Measurements from ENCODE around the gene SLC16A3.

The SLC16A3 gene

GRCh38 chr17:82186221-82186620 is 42.6 kb upstream of the SLC16A3 start:
- TF ChIP-seq POLR2AphosphoS5 (IDR thresholded peaks at IDR 0.05; ENCODE audit: low read depth, low read length): no peak
- no peak for TF ChIP-seq SIN3A (IDR thresholded peaks at IDR 0.05; ENCODE audit: borderline replicate concordance, insufficient read depth, low read length)
- no peak for TF ChIP-seq TAF1 (IDR thresholded peaks at IDR 0.05; ENCODE audit: borderline replicate concordance, insufficient read depth, low read length)

DNA sequence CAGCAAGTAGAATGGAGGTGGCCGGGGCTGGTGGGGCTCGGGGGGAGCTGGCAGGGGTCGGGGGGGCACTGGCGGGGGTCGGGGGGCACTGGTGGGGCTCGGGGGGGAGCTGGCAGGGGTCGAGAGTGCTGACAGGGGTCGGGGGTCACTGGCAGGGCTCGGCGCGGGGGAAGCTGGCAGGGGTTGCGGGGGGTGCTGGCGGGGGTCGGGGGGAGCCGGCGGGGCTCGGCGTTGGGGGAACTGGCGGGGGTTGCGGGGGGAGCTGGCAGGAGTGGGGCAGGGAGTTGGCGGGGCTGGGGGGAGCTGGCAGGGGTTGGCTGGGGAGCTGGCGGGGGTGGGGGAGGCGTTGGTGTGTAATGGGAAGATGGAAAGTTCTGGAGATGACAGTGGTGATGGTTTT is 41.3 kb upstream of the SLC16A3 start:
- no peak for TF ChIP-seq POLR2AphosphoS5 (IDR thresholded peaks at IDR 0.05; ENCODE audit: low read depth, low read length)
- TF ChIP-seq, protein P1, sequence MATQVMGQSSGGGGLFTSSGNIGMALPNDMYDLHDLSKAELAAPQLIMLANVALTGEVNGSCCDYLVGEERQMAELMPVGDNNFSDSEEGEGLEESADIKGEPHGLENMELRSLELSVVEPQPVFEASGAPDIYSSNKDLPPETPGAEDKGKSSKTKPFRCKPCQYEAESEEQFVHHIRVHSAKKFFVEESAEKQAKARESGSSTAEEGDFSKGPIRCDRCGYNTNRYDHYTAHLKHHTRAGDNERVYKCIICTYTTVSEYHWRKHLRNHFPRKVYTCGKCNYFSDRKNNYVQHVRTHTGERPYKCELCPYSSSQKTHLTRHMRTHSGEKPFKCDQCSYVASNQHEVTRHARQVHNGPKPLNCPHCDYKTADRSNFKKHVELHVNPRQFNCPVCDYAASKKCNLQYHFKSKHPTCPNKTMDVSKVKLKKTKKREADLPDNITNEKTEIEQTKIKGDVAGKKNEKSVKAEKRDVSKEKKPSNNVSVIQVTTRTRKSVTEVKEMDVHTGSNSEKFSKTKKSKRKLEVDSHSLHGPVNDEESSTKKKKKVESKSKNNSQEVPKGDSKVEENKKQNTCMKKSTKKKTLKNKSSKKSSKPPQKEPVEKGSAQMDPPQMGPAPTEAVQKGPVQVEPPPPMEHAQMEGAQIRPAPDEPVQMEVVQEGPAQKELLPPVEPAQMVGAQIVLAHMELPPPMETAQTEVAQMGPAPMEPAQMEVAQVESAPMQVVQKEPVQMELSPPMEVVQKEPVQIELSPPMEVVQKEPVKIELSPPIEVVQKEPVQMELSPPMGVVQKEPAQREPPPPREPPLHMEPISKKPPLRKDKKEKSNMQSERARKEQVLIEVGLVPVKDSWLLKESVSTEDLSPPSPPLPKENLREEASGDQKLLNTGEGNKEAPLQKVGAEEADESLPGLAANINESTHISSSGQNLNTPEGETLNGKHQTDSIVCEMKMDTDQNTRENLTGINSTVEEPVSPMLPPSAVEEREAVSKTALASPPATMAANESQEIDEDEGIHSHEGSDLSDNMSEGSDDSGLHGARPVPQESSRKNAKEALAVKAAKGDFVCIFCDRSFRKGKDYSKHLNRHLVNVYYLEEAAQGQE (IDR thresholded peaks at IDR 0.05; ENCODE audit: insufficient read depth in 1 of 2, low read depth in 2 of 2, low read length in 2 of 2): no peak
- no peak for TF ChIP-seq FOXP2 (optimal IDR thresholded peaks at IDR 0.05; ENCODE audit: borderline replicate concordance, extremely low read depth, extremely low read length, insufficient read depth)
- TF ChIP-seq SIN3A (IDR thresholded peaks at IDR 0.05; ENCODE audit: borderline replicate concordance, insufficient read depth, low read length): no peak
- no peak for TF ChIP-seq TAF1 (IDR thresholded peaks at IDR 0.05; ENCODE audit: borderline replicate concordance, insufficient read depth, low read length)

- no peak for TF ChIP-seq POLR2AphosphoS5 (IDR thresholded peaks at IDR 0.05; ENCODE audit: low read depth, low read length)
- TF ChIP-seq SIN3A (IDR thresholded peaks at IDR 0.05; ENCODE audit: borderline replicate concordance, insufficient read depth, low read length): no peak
- TF ChIP-seq, protein P1 (IDR thresholded peaks at IDR 0.05; ENCODE audit: insufficient read depth in 1 of 2, low read depth in 2 of 2, low read length in 2 of 2): no peak
- no peak for TF ChIP-seq FOXP2 (optimal IDR thresholded peaks at IDR 0.05; ENCODE audit: borderline replicate concordance, extremely low read depth, extremely low read length, insufficient read depth)
- TF ChIP-seq TAF1 (IDR thresholded peaks at IDR 0.05; ENCODE audit: borderline replicate concordance, insufficient read depth, low read length): no peak
Observed at GRCh38 chr17:82188001-82188961, 40.6 kb upstream of the SLC16A3 start.

DNA sequence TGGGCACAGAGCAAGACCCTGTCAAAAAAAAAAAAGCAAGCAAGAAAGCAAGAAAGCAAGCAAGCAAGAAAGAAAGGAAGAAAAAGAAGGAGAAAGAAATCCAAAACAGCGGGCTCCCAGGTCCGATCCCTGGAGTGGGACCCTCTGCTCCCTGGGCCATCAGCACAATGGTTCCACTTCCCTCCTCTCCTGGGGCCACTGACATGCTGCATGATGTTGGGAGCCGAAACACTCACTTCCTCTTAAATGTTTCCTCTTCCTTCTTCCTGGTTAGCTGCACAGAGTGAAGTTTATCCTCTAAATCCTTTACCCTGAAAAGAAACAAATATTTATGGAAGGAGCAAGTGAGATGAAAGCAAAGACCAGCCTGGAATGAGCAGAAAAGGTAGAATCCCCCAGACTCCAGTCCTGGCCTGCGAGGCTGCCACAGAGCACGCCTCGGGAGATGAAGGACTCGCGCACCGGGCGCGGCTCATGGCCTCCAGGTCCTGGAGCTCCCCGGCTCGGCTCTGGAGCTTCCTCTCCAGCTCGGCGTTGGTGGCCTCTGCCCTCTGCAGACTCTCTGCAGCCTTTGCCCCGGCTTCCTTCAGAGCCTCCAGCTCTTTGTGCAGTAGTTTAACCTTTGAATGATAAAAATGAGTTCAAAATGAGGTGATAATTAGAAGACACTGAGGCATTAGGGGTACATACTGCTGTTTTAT is 35.2 kb upstream of the SLC16A3 start:
- TF ChIP-seq FOXP2 (optimal IDR thresholded peaks at IDR 0.05; ENCODE audit: borderline replicate concordance, extremely low read depth, extremely low read length, insufficient read depth) (no peak), TAF1 (IDR thresholded peaks at IDR 0.05; ENCODE audit: borderline replicate concordance, insufficient read depth, low read length) (no peak), SIN3A (IDR thresholded peaks at IDR 0.05; ENCODE audit: borderline replicate concordance, insufficient read depth, low read length) (no peak), POLR2AphosphoS5 (IDR thresholded peaks at IDR 0.05; ENCODE audit: low read depth, low read length) (no peak)
- TF ChIP-seq, protein P1 (IDR thresholded peaks at IDR 0.05; ENCODE audit: insufficient read depth in 1 of 2, low read depth in 2 of 2, low read length in 2 of 2): no peak

- no peak for TF ChIP-seq POLR2AphosphoS5 (IDR thresholded peaks at IDR 0.05; ENCODE audit: low read depth, low read length)
- TF ChIP-seq FOXP2 (optimal IDR thresholded peaks at IDR 0.05; ENCODE audit: borderline replicate concordance, extremely low read depth, extremely low read length, insufficient read depth): no peak
- TF ChIP-seq, protein P1 (IDR thresholded peaks at IDR 0.05; ENCODE audit: insufficient read depth in 1 of 2, low read depth in 2 of 2, low read length in 2 of 2): no peak
- TF ChIP-seq TAF1 (IDR thresholded peaks at IDR 0.05; ENCODE audit: borderline replicate concordance, insufficient read depth, low read length): no peak
- TF ChIP-seq SIN3A (IDR thresholded peaks at IDR 0.05; ENCODE audit: borderline replicate concordance, insufficient read depth, low read length): no peak
Observed at GRCh38 chr17:82194765-82195164, 34.1 kb upstream of the SLC16A3 start.

Data from PFSK-1 (cell line).